GM19240 (cell line): ENCODE results near the gene PHC2.

Experiments used
- DNase-seq: peaks from one replicate; pipeline ENCODE4 v3.0.0; 2011; ENCODE audit warnings: low spot score; ENCODE audit not compliant: insufficient read length

PHC2 gene

GRCh38 chr1:33455539-33456501 is 24.9 kb upstream of the PHC2 start:
- peak; percentile 31 for DNase-seq

GRCh38 chr1:33454646-33455282 is 23.9 kb upstream of the PHC2 start:
- DNase-seq, result no peak

GRCh38 chr1:33446590-33446989 is 15.7 kb upstream of the PHC2 start:
- DNase-seq, result no peak

DNA sequence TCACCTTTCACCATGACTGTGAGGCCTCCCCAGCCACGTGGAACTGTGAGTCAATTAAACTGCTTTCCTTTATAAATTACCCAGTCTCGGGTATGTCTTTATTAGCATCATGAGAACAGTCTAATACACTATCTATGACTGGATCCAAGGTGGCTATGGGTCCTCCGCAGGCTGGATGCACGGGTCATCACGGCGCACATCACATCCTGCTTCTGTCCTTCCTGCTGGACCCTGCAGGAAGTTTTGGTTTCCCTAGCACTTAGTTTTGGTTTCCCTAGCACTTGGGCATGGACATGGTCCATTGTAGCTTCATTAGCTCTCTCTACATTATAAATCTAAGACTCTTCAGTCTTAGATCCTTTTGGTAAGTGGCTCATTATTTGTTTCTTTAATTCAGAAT is 14.2 kb upstream of the PHC2 start:
- DNase-seq, result no peak

GRCh38 chr1:33443705-33444180 is 12.8 kb upstream of the PHC2 start:
- DNase-seq, result no peak

GRCh38 chr1:33443080-33443704 is 12.3 kb upstream of the PHC2 start:
- DNase-seq, result no peak

GRCh38 chr1:33442141-33442540 is 11.2 kb upstream of the PHC2 start:
- no peak for DNase-seq

DNA sequence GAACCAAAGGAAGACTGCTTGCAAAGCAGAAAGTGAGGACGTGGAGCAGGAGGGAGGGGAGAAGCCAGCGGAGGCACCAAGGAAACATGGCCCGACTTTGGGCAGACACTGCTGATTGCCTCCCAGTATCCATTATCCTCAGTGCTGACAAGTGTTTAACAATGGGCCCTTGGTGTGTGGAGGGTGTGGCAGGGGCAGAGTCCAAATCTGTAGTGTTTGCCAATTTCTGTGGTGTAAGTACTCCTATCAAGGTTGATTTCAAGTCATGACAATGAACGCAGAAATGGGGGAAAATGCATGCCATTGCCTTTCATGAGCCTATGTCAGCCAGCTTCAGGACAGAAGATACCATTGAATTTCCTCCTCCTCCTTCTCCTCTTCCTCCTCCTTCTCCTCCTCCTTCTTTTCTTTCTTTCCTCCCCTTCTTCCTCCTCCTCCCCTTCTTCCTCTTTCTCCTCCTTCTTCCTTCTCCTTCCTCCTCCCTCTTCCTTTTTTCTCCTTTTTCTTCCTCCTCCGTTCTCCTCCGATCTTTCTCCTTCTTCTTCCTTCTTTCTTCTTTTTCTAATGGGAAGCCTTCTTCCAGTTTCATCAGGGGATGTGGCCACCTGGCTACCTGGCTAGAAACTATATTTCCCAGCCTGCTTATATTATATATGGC is 10.3 kb upstream of the PHC2 start:
- no peak for DNase-seq

- DNase-seq, result no peak
These were observed 8.8 kb upstream of the PHC2 start for GRCh38 chr1:33439662-33440061.

GRCh38 chr1:33438364-33439160 is 7.7 kb upstream of the PHC2 start:
- DNase-seq, result no peak

- no peak for DNase-seq
These were observed 5.8 kb upstream of the PHC2 start for GRCh38 chr1:33436557-33437285.

DNA sequence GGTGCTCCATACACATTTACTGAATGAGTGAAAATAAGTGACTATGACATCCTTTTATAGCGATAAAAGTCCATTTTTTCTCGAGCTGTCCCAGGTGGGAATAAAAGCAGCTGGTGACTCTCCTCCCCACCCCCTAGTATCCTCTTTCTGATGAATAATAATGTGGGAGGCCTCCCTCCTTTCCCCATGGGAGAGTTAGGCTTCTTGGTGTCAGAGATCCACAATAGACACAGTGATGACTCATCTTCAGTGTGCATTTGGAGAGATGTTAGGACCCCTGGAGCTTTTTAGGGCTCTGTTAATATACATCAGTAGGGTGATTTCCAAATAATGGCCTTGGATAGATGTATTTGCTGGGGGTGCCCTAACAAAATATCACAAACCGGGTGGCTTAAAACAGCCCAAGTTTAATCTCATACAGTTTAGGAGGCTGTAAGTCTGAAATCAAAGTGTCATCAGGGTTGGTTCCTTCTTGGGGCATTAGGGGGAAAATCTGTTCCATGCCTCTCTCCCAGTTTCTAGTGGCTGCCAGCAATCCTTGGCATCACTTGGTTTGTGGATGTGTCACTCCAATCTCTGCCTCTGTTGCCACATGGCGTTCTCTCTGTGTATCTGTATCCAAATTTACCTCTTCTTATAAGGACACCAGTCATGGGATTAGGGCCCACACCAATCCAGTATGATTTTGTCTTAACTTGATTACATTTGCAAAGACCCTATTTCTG is 4.4 kb upstream of the PHC2 start:
- DNase-seq, result no peak

DNA sequence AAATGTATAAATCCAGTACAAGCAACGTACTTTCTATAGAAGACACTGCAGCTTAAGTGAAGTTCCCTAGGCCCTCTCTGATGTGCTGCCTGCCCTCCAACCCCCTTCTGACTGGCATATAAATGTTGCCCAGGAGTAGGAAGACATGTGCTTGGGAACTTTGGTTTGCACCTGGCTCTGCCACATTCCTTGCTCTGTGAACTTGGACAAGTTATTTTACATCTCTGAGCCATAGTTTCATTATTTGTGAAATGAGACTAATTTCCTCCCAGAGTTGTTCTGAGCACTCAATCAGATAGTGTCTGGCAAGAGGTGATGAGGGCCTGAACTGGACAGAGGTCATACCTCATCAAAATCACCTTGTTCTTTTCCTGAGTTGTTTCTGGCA is 3.5 kb upstream of the PHC2 start:
- DNase-seq, result no peak

GRCh38 chr1:33433509-33434362 is 2.8 kb upstream of the PHC2 start:
- no peak for DNase-seq

DNA sequence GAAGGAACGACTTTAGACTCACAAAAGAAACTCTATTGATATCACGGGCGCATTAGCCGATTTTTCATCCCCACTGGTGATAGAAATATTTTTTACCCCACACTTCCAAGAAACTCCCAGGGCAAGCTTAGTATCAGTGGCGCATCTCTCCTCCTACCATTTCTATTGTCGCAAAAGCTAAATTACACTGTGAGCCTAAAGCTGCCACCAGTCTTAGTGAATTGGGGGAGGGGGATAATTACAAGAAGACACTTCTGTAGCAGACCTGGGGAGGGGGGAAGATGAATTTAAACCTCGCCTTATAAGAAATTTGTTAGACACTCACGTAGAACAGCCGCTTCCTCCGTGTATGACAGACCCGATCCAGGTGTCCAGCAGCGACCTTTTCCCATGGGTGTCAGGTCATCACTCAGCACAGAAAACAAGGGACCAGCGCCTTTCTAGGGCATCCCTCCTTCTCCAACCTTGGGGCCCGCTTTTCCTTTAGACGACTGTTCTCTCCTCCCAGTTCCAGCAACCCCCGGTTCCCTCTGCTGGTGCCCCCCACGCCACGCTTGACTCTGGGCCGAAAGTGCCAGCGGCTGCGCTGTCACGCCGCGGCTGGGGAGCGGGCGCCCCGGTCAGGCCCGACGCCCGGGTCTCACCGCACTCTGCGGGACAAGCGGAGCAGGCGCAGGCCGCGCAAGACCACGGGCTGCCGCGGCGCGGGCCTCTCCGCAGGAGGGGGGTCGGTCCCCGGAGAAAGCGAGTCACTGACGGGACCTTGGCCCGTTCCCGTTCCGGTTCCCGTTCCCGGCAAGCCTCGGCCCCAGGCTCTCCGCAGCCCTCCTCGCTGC is 821 bp downstream of the PHC2 start:
- no peak for DNase-seq

GRCh38 chr1:33429332-33429731 is 1.6 kb downstream of the PHC2 start:
- no peak for DNase-seq

- DNase-seq, result no peak
These were observed 2.2 kb downstream of the PHC2 start for GRCh38 chr1:33428661-33429060.

DNA sequence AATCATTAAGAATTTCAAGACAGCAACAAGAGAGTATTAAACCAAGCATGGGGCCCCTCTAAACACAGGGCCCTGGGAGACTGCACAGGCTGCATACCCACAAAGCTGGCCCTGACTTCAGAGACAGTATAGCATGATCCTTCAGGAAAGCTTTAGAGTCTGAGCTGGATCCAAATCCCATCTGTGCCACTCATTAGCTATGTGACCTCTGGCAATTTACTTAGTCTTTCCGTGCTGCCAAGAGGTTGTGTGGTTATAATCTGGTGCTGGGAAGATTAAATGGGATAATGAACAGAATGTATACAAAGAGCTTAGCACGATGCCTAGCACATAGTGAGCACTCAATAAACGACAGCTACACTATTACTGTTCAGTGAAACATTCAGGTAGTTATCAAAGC is 4.0 kb downstream of the PHC2 start:
- DNase-seq, result no peak
